NB4 (cell line): Measurements from ENCODE around the gene SLC6A12.

ENCODE experiments used
- DNase-seq: peaks from one replicate; pipeline ENCODE4 v3.0.0; 2010; ENCODE audit warnings: low read depth
- H3K4me3 ChIP-seq: one replicate; pipeline ENCODE4 v1.5.1; 2011; ENCODE audit warnings: mild to moderate bottlenecking, low read depth, low read length, moderate library complexity
- MYC ChIP-seq: IDR thresholded peaks from 2 replicates; pipeline ENCODE4 v1.6.1; 2011; ENCODE audit warnings: low read depth, low read length
- POLR2A ChIP-seq: IDR thresholded peaks from 2 replicates; pipeline ENCODE4 v1.6.1; 2011; ENCODE audit warnings: mild to moderate bottlenecking; ENCODE audit not compliant: insufficient read length; ENCODE audit errors: extremely low read depth
- TF ChIP-seq, protein P1 (sequence below): IDR thresholded peaks from one replicate; pipeline ENCODE4 v1.5.1; 2012; ENCODE audit warnings: low read depth, low read length
- TF ChIP-seq, protein P2 (sequence below): IDR thresholded peaks from 2 replicates; pipeline ENCODE4 v1.6.1; 2011; ENCODE audit warnings: low read depth, low read length

SLC6A12 gene

GRCh38 chr12:256958-257357, 43.0 kb upstream of the SLC6A12 start:
- DNase-seq: no peak
- H3K4me3 ChIP-seq: no peak overlapping the region
- TF ChIP-seq POLR2A: no peak
- TF ChIP-seq, protein P1, sequence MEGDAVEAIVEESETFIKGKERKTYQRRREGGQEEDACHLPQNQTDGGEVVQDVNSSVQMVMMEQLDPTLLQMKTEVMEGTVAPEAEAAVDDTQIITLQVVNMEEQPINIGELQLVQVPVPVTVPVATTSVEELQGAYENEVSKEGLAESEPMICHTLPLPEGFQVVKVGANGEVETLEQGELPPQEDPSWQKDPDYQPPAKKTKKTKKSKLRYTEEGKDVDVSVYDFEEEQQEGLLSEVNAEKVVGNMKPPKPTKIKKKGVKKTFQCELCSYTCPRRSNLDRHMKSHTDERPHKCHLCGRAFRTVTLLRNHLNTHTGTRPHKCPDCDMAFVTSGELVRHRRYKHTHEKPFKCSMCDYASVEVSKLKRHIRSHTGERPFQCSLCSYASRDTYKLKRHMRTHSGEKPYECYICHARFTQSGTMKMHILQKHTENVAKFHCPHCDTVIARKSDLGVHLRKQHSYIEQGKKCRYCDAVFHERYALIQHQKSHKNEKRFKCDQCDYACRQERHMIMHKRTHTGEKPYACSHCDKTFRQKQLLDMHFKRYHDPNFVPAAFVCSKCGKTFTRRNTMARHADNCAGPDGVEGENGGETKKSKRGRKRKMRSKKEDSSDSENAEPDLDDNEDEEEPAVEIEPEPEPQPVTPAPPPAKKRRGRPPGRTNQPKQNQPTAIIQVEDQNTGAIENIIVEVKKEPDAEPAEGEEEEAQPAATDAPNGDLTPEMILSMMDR: no peak
- TF ChIP-seq, protein P2, sequence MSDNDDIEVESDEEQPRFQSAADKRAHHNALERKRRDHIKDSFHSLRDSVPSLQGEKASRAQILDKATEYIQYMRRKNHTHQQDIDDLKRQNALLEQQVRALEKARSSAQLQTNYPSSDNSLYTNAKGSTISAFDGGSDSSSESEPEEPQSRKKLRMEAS: no peak
- no peak for TF ChIP-seq MYC

DNA sequence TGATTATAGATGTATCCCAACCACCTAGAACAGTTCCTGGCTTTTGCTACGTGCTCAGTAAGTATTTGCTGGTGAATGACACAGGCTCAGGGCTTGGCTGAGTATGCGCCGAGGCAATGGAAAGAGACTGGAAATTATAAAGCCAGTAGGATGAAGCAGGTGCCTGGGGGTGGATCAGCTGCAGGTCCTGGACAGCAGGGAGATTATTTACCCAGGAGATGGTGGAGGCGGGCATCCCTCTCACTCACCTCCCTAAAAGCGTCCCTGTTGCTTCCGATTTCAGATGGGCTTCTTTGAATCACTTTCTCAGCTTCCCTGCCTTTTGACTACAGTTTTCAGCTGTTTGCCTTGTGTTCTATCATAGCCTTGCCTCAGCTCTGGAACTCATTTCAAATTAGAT, 42.3 kb upstream of the SLC6A12 start:
- TF ChIP-seq POLR2A: no peak
- TF ChIP-seq, protein P1: no peak
- TF ChIP-seq MYC: no peak
- TF ChIP-seq, protein P2: no peak
- DNase-seq: no peak
- no peak overlapping the region for H3K4me3 ChIP-seq

DNA sequence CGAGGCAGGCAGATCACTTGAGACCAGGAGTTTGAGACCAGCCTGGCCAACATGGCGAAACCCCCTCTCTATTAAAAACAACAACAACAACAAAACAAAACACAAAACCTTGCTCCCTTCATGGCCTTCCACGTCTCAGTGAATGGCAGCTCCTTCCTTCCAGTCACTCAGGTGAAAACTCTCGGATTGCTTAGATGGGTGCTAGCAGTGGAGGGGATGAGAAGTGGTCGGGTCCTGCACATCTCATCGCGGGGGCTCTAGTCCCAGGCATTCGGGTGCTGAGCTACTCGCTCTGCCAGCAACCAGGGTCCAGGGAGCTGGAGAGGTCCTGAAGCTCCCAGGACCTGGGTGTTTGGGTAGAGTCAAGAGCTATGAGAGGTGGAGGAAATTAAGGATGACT, 41.0 kb upstream of the SLC6A12 start:
- DNase-seq: no peak
- TF ChIP-seq MYC: no peak
- TF ChIP-seq, protein P2: no peak
- TF ChIP-seq, protein P1: no peak
- no peak for TF ChIP-seq POLR2A

DNA sequence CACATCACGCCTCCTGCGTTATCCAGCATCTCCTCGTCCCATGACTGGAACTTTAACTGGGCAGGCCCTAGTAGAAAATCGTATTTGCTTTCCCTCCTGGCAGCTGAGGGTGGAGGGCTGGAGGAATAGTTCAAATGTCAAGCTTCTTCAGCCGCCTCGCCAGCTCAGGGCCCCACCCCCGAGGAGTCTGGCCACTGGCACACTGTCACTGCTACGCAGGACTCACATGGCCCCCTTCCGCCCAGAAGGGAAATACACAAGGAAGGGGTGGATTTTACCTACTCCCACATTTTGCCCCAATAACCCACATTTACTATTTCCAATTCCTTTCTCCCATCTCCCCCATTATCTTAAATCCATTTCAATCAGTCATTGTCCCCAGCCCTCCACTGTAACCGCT, 40.1 kb upstream of the SLC6A12 start:
- H3K4me3 ChIP-seq: no peak overlapping the region
- DNase-seq: no peak
- TF ChIP-seq MYC (no peak), POLR2A (no peak)
- TF ChIP-seq, protein P2: no peak
- TF ChIP-seq, protein P1: no peak

More for the DNA sequence above, 41.0 kb upstream of the SLC6A12 start:
- no peak overlapping the region for H3K4me3 ChIP-seq

DNA sequence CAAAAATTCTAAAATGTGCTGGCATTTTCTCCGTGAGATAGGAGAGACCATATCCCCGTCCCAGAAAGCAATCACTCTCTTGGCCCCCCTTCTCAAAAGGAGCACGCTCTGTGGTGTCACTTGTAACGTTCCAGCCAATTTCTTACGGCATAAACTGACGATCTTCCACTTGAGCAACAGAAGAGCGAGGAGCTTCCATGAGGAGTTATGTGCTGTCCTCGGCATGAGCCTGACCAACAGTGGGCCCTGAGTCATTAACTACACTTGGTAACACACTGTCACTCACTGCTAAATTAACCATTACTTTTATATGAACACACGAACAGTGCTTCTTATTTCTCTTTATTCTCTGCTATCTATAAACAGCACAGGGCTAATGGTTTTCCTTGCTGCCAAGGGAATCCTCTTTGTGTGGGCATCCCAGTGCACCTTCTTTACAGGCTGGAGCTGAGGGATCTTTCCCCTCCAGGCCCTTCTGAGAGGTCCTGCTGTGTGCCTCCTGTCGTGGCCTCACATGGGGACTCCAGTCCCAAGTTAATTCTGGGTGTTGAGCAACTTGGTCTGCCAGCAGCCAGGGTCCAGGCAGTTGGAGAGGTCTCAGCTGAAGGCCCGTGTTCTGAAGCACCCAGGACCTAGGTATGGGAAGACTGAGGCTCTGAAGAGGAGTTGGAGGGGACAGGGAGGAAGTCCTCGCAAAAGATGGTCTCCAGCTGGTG, 39.3 kb upstream of the SLC6A12 start:
- TF ChIP-seq, protein P2: no peak
- TF ChIP-seq MYC: no peak
- TF ChIP-seq POLR2A: no peak
- TF ChIP-seq, protein P1: no peak
- DNase-seq: no peak
- H3K4me3 ChIP-seq: no peak overlapping the region
